ENCODE measurements around the gene MEGF11. TPM values are rescaled to one million over a fixed set of nuclear protein-coding genes. Genes with fewer than 3 reads are reported as not detected.
A peak's percentile ranks its signal among the peaks of the same experiment; 100 is the strongest.

Gene MEGF11
- total RNA-seq, 1 experiment from 2014 or later, result 0.09 TPM

- Mint-ChIP-seq H3K9me3 (ENCODE audit: unreplicated experiment) (no peaks in the 10 kb centered on the region), H3K36me3 (ENCODE audit: insufficient read depth, unreplicated experiment) (no peaks in the 10 kb centered on the region), H3K27me3 (ENCODE audit: insufficient read depth, unreplicated experiment) (peaks cover 27% of the 10 kb centered on the region), H3K4me3 (ENCODE audit: unreplicated experiment) (no peak overlapping the region), H3K27ac (ENCODE audit: low read depth, unreplicated experiment) (no peak overlapping the region), H3K4me1 (ENCODE audit: insufficient read depth, unreplicated experiment) (no peaks in the 10 kb centered on the region)
- intact Hi-C loops (cut with micrococcal nuclease), result no loop called here
- POLR2A ChIA-PET, result no interaction called here
- DNase-seq (ENCODE audit: unreplicated experiment), result peak; percentile 13
- TF ChIP-seq CTCF (IDR thresholded peaks at IDR 0.05; ENCODE audit: unreplicated experiment), result no peak
- BruUV-seq (replicated peaks), result no TSS peak
- CTCF ChIA-PET, result no interaction called here
Measured at GRCh38 chr15:66072616-66073361, 180.8 kb downstream of the MEGF11 start.

GRCh38 chr15:66071921-66072295 lies 181.6 kb downstream of the MEGF11 start:
- H3K9me3 Mint-ChIP-seq (ENCODE audit: unreplicated experiment), result no peaks in the 10 kb centered on the region
- peaks cover 18% of the 10 kb centered on the region for H3K27me3 Mint-ChIP-seq (ENCODE audit: insufficient read depth, unreplicated experiment)
- no peaks in the 10 kb centered on the region for H3K4me1 Mint-ChIP-seq (ENCODE audit: insufficient read depth, unreplicated experiment)
- H3K4me3 Mint-ChIP-seq (ENCODE audit: unreplicated experiment), result no peak overlapping the region
- CTCF ChIA-PET, result interaction anchor here (0.9 to 1.9 kb wide), 2 partner anchors 9 to 10 kb away, joined by 3 to 5 read pairs; no protein-coding TSS in a partner anchor
- no peak for DNase-seq (ENCODE audit: unreplicated experiment)
- POLR2A ChIA-PET, result no interaction called here
- intact Hi-C loops (cut with micrococcal nuclease), result no loop called here
- no peaks in the 10 kb centered on the region for H3K36me3 Mint-ChIP-seq (ENCODE audit: insufficient read depth, unreplicated experiment)
- no peak overlapping the region for H3K27ac Mint-ChIP-seq (ENCODE audit: low read depth, unreplicated experiment)
- TF ChIP-seq CTCF (IDR thresholded peaks at IDR 0.05; ENCODE audit: unreplicated experiment), result no peak
- BruUV-seq (replicated peaks), result no TSS peak

GRCh38 chr15:66071160-66071920 lies 182.2 kb downstream of the MEGF11 start:
- Mint-ChIP-seq H3K4me1 (ENCODE audit: insufficient read depth, unreplicated experiment) (no peaks in the 10 kb centered on the region), H3K36me3 (ENCODE audit: insufficient read depth, unreplicated experiment) (no peaks in the 10 kb centered on the region), H3K27ac (ENCODE audit: low read depth, unreplicated experiment) (no peak overlapping the region), H3K4me3 (ENCODE audit: unreplicated experiment) (no peak overlapping the region), H3K9me3 (ENCODE audit: unreplicated experiment) (no peaks in the 10 kb centered on the region), H3K27me3 (ENCODE audit: insufficient read depth, unreplicated experiment) (peaks cover 13% of the 10 kb centered on the region)
- ChIA-PET CTCF (interaction anchor here (0.9 to 1.9 kb wide), 2 partner anchors 9 kb away, joined by 3 to 5 read pairs; no protein-coding TSS in a partner anchor), POLR2A (no interaction called here)
- no peak for TF ChIP-seq CTCF (IDR thresholded peaks at IDR 0.05; ENCODE audit: unreplicated experiment)
- intact Hi-C loops (cut with micrococcal nuclease), result no loop called here
- DNase-seq (ENCODE audit: unreplicated experiment), result no peak
- BruUV-seq (replicated peaks), result no TSS peak

GRCh38 chr15:66070220-66070934 lies 183.2 kb downstream of the MEGF11 start:
- Mint-ChIP-seq H3K4me3 (ENCODE audit: unreplicated experiment) (no peak overlapping the region), H3K9me3 (ENCODE audit: unreplicated experiment) (no peaks in the 10 kb centered on the region), H3K27me3 (ENCODE audit: insufficient read depth, unreplicated experiment) (peaks cover 3% of the 10 kb centered on the region), H3K27ac (ENCODE audit: low read depth, unreplicated experiment) (no peak overlapping the region), H3K4me1 (ENCODE audit: insufficient read depth, unreplicated experiment) (no peaks in the 10 kb centered on the region), H3K36me3 (ENCODE audit: insufficient read depth, unreplicated experiment) (no peaks in the 10 kb centered on the region)
- no peak for DNase-seq (ENCODE audit: unreplicated experiment)
- intact Hi-C loops (cut with micrococcal nuclease), result no loop called here
- BruUV-seq (replicated peaks), result no TSS peak
- POLR2A ChIA-PET, result no interaction called here
- CTCF ChIA-PET, result interaction anchor here (0.6 to 1.9 kb wide), 2 partner anchors 8 to 43 kb away, joined by 3 to 5 read pairs; no protein-coding TSS in a partner anchor
- no peak for TF ChIP-seq CTCF (IDR thresholded peaks at IDR 0.05; ENCODE audit: unreplicated experiment)
